Hepatic stellate cell (primary cell): ENCODE measurements around the gene GARRE1.
"Not testable (repeated sequence)": the region's sequence is repeated elsewhere in the genome, so short reads cannot be mapped to it uniquely, and the experiment has no call there.

Source experiments
- DNase-seq: peaks from one replicate; pipeline ENCODE4 v3.0.0; 2011; ENCODE audit warnings: low spot score

Gene GARRE1

DNA sequence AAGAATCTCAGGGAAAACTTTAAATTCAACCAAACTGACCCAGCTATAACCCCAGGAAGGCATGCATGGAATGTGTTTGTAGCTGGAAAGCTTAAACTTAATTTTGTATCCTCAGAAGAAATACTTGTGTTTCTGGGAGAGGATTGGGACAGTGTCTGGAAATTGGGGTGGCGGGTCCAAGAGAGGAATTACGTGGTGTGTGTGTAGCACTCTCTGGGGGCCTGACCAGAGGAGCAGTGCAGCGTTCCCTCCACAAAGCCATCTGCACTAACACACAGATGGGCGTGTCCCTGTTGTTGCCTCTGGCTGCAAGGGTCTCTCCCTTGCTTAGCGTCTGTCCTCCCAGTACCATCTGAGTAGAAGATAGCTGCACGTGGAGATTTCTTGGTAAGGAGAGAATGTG is 6.4 kb downstream of the GARRE1 start:
- DNase-seq = peak; percentile 45

GRCh38 chr19:34261334-34262109 is 7.2 kb downstream of the GARRE1 start:
- DNase-seq = no peak

DNA sequence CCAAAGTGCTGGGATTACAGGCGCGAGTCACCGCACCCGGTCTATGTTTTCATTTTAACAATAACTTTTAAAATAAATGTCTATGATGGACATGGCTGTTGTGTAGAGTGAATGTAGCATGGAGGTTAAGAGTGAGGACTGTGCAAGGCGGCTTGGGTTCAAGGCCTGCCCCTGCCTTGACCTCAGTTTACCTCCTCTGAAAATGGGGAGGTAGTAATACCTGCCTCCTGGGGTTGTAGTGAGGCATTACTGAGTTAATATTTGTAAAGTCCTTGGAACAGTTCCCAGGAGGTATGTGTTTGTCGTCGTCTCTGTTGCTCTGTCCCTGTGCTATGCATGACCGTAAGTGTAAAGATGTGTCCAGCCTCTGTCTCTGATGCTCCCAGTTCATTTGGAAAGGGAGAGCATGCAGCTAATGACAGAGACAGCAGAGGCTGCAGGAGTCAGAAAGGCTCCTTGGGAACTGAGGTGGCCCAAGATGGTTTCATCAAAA is 9.4 kb downstream of the GARRE1 start:
- DNase-seq = no peak

DNA sequence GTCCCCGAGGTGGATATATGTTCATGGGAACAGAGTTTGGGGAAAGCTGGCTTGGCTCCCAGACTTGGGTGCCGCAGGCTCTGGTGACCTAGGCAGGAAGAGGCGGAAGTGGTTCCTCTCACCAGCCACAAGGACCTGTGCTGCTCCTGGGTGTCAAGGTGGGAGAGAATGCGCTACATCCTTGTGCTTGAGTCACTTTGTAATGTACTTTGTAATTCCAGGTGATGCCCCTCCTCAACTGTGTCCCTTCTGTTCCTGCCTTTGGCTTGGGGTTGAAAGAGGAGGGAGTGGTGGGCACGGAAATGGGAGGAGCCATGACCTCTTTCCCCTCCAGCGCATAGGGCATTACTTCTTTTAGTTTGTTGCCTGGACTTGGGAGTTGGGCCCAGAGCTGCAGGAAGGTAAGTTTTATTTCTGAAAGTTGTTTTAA is 10.9 kb downstream of the GARRE1 start:
- DNase-seq = no peak

DNA sequence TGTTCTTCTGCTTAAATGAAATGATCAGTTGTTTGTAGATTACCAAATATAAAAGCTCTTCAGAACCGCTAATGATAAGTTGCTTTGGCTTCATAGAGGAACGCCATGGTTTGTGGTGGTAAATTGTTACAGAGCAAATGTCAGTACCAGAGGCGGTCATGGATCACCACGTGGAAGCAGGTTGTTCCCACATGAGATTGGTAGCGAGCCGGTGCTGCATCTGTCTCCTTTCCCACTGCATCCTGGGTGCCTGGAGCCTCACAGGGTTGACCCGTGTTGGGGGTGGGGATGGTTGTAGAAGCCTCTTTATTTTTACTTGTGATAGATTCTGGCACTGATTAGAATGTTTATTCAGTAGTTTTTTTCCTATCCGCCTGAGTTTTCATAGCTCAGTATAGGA is 14.7 kb downstream of the GARRE1 start:
- DNase-seq = no peak

DNA sequence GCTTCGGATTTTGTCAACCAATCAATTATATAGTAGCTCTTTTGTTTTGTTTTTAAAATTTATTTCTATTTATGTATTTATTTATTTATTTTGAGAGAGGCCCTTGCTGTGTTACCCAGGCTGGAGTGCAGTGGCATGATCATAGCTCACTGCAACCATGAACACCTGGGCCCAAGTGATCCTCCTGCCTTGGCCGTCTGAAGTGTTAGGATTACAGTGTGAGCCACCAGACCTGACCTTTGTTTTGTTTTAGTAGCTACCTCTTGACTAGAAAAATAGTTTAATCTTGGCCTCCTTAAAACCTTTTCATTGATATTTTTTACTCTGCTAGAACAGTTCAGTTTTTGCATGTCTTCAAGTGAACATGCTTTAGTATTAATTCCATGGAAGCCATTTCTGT is 15.1 kb downstream of the GARRE1 start:
- DNase-seq = no peak

DNA sequence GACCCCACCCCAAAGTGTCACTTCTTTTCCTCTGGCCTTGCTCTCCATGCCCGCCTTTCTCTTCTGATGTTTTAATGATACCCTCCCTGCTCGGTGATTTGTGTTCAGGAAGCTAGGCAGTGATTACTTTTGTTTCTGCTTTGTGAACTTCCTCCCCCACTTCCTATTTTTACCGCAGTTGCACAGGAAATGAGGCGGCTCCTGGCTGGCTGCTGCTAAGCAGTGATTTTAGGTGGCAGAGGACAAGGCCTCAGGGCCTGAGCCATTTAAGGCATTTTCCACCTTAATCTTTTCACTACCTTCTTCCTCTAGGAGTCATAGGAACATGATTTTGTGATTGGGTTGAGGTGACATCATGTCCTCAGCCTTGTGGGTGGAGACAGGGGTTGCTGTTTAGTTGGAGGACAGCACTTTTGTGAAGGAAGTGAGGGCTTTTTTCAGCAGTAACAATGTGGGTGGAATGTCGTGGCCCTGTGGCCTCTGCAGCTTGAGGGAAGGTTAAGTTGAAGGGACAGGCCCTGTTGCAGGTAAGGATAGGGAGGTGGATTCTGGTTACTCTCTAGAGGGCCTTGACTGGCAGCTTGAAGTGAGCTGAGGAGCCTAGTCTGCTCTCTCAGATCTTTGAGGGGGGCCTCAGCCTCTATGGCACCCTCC is 15.7 kb downstream of the GARRE1 start:
- DNase-seq = peak; percentile 47

DNA sequence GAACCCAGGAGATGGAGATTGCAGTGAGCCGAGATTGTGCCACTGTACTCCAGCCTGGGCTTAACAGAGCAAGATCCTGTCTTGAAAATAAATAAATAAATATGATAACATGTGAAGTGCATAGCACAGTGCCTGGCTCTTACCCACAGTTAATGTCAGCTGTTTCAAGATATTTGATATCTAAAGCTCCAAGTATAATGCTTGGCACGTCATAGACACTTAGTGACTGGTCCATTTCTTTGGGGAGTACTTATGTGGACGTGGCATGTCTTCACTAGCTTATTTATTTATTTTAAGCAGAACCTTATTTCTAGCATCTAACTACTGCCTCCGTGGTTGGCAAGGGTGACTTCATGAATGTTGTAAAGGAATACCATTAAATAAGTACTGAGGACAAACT is 18.8 kb downstream of the GARRE1 start:
- DNase-seq = no peak

GRCh38 chr19:34274284-34274826 is 20.0 kb downstream of the GARRE1 start:
- no peak for DNase-seq

- DNase-seq = peak; percentile 77
Observed at GRCh38 chr19:34274827-34275625, 20.7 kb downstream of the GARRE1 start.

GRCh38 chr19:34275705-34276104 is 21.4 kb downstream of the GARRE1 start:
- DNase-seq = no peak

DNA sequence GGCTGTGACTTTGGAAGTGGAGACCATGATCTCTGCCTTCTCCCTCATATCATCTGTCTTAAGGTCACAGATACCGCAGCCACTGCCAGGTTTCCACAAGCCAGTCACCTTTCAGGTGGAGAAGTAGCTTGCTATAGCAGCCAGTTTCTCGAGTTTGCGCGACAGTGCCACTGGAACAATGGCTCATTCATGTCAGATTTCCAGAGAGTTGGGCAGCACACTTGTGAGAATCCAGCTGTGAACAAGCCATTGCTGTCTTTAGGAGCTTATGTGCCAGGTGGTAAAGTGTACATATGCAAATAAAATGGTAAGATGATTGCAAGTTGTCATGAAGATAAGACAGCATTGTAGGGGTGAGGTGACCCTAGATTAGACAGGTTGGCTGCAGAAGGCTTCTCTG is 22.3 kb downstream of the GARRE1 start:
- DNase-seq = no peak

GRCh38 chr19:34277244-34277643 is 22.9 kb downstream of the GARRE1 start:
- no peak for DNase-seq

- no peak for DNase-seq
Observed at GRCh38 chr19:34278783-34279182, 24.4 kb downstream of the GARRE1 start.

- DNase-seq = not testable (repeated sequence)
Observed at GRCh38 chr19:34281444-34281843, 27.1 kb downstream of the GARRE1 start.

DNA sequence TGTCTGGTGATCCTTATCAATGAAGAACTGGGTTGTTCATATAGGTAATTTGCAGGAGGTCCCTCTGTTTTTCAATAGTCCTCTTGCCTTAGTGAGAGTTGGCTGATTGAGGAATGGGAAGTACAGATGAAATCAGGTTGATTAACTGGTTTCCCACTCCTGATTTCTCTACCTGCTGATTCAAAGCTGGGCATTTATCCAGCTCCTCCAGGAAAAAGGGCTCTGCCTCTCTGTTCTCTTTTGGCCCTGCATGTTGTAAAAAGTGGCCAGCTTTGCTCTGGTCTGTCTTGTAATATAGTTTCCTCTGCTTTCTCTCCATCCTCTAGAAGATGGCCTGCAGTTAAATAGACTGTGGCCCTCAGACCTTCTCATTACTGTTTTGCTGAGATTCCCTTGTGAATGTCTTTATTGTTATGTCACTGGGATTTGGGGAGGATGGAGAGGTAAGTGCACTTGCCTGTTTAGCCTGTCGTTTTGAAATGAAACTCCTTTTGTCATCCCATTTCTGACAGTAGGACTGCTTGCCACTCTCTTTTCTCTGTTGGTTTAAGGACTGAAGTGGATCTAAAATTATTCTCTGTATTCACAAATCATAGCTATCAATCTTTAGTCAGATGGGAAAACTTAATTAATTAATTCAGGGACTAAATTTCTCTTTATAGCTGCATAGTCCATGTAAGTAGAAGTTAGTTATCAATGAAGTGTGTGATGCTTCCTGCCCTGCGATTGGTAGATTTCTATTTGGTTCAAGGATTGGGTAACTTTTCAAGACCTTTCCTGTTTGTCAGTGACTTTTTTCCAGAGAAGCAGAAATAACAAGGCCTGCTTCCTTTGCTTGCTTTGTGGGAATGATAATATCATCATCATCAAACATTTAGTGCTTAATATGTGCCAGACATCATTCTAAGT is 28.5 kb downstream of the GARRE1 start:
- DNase-seq = no peak

DNA sequence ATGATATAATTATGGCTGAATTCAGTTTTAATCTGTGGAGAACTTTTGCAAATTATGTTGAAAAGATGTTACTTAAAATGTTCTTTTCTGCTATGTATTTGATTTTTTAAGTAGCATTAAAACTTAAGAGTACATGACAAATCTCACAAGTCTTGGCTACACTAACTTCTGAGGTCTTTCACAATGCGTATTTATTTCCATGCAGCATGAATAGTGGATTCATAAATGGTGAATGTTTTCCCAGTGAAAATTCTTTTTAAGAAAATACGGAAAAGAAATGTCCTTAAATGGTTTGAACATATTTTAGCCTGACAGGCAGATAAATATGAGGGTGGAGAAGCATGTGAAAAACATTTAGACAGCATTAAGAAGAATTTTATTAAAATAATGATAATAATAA is 30.2 kb downstream of the GARRE1 start:
- DNase-seq = no peak

GRCh38 chr19:34287662-34288140 is 33.3 kb downstream of the GARRE1 start:
- no peak for DNase-seq

- no peak for DNase-seq
Observed at GRCh38 chr19:34288381-34288780, 34.0 kb downstream of the GARRE1 start.

- DNase-seq = no peak
Observed at GRCh38 chr19:34291235-34291634, 36.9 kb downstream of the GARRE1 start.

DNA sequence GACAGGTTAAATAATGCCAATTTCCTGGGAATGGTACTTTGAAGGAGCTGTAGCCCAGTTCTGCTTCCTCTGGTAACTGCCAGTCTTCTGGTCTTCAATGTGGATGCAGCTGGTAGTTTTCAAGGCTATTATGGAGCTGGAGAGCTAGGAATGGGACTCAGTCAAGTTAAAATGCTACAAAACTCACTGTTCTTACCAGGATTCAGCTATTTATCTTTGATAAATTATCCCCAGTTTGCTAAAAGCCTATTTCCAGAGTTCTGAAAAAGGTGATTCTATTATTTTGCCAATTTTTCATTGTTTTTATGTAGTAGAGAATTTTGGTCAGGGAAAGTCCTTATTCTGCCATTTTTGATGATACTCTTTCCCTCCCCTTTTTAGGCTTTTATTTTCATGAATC is 40.7 kb downstream of the GARRE1 start:
- no peak for DNase-seq
